ENCODE data around the gene SYN1.

SYN1 gene

GRCh38 chrX:47573341-47574075, 46.1 kb downstream of the SYN1 start:
- DNase-seq (ENCODE audit: low read depth in 2 of 2) = no peak

DNA sequence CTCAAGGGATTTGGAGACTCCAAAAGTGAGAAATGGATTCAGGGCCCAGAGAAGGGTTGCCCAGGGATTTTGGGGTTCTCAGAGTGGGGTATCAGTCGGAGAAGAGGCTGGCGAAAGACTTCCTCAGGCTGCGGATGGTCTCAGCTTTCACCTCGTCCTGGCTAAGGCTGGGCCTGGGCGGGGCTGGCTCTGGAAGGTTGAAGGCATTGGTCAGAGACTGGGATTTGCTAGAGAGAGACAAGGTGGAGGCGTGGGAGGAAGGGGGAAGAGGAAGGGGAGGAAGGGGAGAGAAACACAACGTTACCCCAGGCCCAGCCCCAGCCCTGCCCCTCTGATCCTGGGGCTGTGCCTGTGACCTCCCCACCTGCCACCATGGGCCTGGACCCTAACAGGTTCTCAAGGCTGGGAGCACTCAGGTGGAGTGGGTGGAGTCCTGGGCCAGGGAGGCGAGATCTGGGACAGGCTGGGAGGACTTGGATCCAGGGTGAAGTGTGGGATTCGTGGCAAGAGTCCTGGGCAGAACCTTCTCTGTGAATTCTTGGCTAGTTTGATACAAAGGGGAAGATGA, 46.8 kb downstream of the SYN1 start:
- no peak for DNase-seq (ENCODE audit: low read depth in 2 of 2)

DNA sequence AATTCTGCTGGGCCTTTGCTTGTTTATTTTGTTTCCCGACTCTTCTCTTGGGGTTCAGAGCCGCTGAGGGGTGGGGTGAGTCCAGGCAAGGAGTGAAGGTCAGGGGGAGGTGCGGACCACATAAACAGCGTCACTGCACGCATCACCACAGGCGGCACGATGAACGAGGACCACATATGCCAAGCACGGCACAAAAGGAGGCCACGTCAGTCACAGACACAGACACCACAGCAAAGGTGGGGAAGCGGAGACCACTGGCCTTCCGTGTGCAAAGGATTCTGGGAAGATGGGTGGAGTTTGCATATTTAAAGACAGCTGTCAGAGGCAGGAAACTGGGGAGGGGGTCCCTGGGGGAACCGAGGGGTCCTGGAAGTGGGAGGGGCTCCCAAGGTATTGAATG, 47.8 kb downstream of the SYN1 start:
- DNase-seq (ENCODE audit: low read depth in 2 of 2) = no peak

DNA sequence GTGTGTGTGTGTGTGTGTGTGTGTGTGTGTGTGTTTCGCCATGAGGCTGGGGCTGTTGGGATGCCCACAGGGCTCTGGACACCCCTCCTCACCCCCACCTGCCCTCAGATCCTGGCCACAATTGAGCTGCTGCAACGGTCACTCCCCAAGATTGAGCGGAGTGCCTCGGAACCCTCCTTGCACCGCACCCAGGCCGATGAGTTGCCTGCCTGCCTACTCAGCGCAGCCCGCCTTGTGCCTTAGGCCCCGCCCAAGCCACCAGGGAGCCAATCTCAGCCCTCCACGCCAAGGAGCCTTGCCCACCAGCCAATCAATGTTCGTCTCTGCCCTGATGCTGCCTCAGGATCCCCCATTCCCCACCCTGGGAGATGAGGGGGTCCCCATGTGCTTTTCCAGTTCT, 48.4 kb downstream of the SYN1 start:
- no peak for DNase-seq (ENCODE audit: low read depth in 2 of 2)

DNA sequence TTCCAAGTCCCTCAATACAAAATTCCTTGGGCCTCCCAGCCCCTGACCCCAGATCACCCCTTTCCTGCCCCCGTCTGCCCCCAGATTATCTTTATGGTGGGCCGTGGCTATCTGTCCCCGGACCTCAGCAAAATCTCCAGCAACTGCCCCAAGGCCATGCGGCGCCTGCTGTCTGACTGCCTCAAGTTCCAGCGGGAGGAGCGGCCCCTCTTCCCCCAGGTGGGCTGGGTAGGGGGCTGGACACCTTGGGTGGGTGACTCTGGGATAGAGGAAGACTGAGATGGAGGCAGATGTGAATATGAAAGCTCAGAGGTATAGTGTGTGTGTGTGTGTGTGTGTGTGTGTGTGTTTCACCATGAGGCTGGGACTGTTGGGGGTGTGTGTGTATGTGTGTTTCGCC, 48.9 kb downstream of the SYN1 start:
- DNase-seq (ENCODE audit: low read depth in 2 of 2) = no peak

DNA sequence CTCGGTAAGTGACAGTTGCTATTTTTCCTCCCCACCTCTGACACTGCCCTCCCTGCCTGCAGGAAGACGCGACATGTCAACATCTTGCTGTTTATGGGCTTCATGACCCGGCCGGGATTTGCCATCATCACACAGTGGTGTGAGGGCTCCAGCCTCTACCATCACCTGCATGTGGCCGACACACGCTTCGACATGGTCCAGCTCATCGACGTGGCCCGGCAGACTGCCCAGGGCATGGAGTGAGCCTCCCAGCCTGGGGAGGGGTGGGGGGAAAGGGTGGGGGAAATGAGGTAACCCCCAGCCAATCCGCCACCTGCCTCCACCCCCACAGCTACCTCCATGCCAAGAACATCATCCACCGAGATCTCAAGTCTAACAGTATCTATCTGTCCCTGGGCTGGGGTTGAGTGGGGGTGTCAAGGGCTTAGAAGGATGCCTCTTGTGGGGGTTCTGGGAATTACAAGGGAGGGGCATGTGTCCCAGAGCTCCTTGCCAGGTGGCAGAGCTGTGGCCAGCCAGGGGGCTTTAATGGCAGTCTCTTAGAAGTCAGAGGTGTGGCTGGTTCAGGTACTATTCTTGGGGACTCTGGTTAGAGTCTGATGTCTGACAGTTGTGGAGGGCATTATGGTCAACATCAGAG, 50.9 kb downstream of the SYN1 start:
- peak in 1 of 2 donors; percentile 27 for DNase-seq (ENCODE audit: low read depth in 2 of 2)

GRCh38 chrX:47566841-47567240, 52.8 kb downstream of the SYN1 start:
- no peak for DNase-seq (ENCODE audit: low read depth in 2 of 2)

GRCh38 chrX:47564438-47565085, 55.1 kb downstream of the SYN1 start:
- no peak for DNase-seq (ENCODE audit: low read depth in 2 of 2)

DNA sequence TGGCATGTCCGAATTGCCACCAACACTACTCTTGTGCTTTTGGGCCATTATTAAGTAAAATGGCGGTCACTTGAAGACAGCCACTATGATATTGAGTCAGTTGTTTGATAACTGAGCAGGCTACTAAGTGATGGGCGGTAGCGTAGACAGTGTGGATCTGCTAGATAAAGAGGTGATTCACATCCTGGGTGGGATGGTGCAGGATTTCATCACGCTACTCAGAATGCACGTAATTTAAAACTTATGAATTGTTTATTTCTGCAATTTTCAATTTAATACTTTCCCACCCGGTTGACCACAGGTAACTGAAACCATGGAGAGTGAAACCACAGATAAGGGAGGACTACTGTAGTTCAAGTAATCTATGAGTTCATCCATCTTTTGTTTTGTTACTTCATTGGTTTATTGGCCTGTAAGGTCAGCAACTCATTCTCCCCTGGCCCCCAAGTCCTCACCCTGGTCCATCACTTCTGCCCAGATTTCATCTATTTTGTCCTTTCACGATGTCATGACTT, 55.8 kb downstream of the SYN1 start:
- DNase-seq (ENCODE audit: low read depth in 2 of 2) = no peak

DNA sequence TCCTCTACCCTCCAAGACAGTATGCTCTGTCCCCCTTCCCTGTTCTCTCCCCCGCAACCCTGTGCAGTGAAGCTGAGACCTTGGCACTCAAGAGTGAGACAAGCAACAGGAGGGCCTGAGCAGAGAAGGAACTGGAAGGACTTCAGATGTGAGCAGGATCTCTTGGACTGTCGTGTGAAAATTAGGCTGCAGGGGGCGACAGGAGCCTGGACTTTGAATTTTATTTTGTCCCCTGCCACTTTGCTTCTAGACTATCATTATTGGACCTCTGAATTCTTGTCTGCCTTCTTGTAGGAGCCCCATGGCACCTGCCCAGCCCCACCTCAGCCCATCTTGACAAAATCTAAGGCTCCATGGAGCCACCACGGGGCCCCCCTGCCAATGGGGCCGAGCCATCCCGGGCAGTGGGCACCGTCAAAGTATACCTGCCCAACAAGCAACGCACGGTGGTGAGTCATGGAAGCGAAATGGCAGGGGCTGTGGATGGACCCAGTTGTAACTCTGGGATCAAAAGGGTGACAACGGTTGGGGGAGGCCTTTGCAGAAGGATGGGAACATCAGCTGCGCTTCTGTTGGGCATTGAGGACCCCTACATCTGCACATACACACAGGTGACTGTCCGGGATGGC, 56.9 kb downstream of the SYN1 start:
- DNase-seq (ENCODE audit: low read depth in 2 of 2) = no peak

GRCh38 chrX:47561659-47562151, 58.0 kb downstream of the SYN1 start:
- no peak for DNase-seq (ENCODE audit: low read depth in 2 of 2)

- DNase-seq (ENCODE audit: low read depth in 2 of 2) = peak; percentile 81 to 88
Observed at GRCh38 chrX:47560934-47561658, 58.6 kb downstream of the SYN1 start, which contains the start of gene ARAF. Gene ARAF (plus strand): TSS chrX:47561205. CDS start chrX:47562968, 1,763 bp downstream.

- no peak for DNase-seq (ENCODE audit: low read depth in 2 of 2)
Observed at GRCh38 chrX:47560179-47560933, 59.3 kb downstream of the SYN1 start.

DNA sequence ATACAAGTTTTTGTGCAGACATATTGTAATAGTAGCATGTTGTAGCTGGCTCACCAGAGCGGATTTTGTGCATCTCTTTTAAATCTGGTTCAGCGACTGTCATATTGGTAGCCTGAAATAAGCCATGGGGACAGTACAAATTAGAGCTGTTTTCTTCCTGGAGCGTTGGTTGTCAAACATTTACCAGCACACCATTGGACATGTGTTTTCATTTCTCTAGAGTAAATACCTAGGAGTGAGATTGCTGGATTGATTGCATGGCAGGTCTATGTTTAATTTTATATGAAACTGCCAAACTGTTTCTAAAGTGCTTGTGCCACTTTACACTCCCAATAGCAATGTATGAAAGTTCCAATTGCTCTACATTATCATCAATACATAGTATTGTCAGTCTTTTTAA, 61.2 kb downstream of the SYN1 start:
- DNase-seq (ENCODE audit: low read depth in 2 of 2) = no peak

- peak; percentile 62 to 67 for DNase-seq (ENCODE audit: low read depth in 2 of 2)
Observed at GRCh38 chrX:47556045-47556623, 63.5 kb downstream of the SYN1 start.

DNA sequence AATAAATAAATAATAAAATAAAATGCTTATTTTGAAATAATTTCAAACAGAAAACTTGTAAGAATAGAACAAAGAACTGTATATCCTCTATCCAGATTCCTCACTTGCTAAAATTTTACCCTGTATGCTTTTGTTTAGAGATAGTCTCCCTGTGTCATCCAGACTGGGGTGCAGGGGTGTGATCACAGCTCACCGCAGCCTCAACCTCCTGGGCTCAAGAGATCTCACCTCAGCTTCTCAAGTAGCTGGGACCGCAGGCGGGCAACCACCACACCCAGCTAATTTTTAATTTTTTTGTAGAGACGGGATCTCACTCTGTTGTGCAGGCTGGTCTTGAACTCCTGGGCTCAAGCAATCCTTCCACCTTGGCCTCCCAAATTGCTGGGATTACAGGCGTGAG, 76.2 kb downstream of the SYN1 start:
- DNase-seq (ENCODE audit: low read depth in 2 of 2) = no peak

DNA sequence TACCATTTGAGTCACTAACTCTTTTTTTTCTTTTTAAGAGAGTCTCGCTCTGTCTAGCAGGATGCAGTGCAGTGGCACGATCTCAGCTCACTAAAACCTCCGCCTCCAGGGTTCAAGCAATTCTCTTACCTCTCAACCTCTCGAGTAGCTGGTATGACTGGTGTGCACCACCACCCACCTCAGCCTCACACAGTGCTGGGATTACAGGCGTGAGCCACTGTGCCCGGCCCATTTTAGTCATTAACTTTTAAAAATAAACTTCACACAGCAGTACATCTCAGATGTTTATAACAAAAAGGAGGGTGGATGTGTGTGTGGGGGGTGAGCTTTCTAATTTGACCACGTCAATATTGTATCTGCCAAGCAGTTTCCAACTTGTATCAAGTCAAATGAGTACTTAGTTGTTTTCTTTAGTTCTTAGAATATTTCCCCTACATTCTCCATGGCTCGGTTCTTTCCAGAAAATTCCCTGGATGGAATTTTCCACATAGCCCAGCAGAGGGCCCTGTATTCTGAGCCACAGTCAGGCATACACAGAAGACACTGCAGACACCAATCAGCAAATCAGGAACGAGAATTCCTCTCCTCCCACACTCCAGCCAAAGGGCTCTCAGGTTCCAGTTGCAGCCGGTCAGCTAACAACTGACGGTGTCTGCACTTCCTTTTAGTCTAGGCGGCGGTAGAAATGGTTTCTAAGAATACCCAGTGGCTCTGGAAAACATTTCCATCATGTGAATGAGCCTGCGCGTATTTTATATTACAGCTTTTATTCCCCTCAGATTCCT, 78.7 kb downstream of the SYN1 start:
- no peak for DNase-seq (ENCODE audit: low read depth in 2 of 2)

GRCh38 chrX:47539860-47540259, 79.8 kb downstream of the SYN1 start:
- no peak for DNase-seq (ENCODE audit: low read depth in 2 of 2)

DNA sequence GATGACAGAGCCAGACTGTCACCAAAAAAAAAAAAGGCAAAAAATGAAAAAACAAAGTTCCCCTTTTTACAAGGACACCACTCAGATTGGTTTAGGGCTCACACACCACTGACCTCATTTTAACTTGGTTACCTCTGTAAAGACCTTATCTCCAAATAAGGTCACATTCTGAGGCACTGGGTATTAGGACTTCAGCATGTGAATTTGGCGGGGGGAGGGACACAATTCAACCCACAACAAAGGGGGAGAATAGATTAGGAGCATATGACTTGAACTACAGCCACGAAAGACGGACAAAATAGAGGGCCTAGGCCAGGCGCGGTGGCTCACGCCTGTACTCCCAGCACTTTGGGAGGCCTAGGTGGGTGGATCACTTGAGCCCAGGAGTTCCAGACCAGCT, 89.6 kb downstream of the SYN1 start:
- no peak for DNase-seq (ENCODE audit: low read depth in 2 of 2)
